HG03060 (cell line): ENCODE data around the gene KCNE3.

Experiments
- ATAC-seq: cut with Tn5 transposase; IDR thresholded peaks from one replicate; pipeline ENCODE4 v1.9.1; 2021; ENCODE audit warnings: low read depth, moderate number of reproducible peaks; ENCODE audit not compliant: unreplicated experiment

The KCNE3 gene, protein sequence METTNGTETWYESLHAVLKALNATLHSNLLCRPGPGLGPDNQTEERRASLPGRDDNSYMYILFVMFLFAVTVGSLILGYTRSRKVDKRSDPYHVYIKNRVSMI

DNA sequence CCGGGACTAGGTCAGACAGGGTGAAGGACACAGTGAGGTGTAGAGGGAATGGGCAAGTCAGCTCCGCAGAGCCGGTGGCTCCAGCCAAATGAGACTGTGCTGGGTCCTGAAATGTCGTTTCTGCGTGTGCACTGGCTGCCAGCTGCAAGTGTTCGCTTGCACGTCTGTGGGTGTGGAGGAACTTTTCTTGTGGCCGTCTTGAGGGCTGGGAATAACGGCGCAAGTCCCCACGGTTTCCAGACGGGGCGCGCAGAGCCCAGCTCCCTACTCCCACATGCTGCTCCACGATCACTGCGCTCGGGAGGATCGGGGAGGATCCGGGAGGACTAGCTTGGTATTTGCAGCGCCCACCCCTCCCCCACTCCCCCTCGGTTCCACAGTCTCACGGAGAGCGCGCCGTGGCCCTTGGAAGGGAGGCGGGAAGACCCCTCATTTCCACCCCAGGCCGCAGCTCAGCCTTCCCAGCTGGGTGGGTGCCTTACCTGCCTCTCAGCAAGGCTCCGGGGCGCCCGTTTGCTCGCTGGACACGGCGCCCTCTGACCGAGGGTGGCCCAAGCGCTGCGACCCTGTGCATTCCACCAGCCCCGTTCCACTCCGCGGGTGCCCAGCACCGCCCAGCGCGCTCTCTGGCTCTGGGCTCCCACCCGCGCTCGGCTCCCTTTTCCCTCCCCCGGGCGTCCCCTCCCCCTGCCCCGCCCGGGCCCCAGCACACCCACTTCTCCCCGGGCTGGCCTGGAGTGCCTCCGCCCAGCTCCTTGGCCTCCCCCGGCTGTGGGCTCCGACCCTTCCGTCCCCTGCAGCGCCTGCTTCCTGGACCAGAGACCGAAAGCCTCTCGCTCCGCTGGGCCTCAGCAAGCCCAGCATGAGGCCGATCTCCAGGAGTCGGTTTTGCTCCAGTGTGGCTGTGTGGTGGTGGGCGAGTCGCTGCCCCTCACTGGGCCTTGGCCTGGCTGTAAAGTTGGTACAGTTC lies at the start of gene KCNE3:
TSS of gene KCNE3 (minus strand) at position 634 of the 970 bp plus-strand sequence. CDS start 9,986 bp downstream, outside the sequence.
- ATAC-seq = no peak

DNA sequence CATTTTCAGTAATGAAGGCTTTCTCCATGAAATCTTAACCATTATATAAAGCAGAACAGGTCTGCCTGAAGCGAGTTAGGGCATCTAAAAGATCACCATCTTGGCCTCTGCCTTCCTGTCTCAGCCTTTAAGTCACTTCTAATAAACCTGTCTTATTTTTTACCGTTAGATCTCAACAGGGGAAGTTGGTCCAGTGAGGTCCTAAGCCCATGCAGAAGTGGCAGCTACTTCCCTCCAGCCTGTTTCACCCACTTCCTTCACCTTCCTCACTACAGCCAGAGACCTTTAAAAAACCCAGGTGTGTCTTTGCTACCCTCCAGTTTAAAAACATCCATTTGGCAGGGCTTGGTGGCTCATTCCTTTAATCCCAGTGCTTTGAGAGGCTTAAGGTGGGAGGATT lies 40.2 kb upstream of the KCNE3 start:
- ATAC-seq = no peak

DNA sequence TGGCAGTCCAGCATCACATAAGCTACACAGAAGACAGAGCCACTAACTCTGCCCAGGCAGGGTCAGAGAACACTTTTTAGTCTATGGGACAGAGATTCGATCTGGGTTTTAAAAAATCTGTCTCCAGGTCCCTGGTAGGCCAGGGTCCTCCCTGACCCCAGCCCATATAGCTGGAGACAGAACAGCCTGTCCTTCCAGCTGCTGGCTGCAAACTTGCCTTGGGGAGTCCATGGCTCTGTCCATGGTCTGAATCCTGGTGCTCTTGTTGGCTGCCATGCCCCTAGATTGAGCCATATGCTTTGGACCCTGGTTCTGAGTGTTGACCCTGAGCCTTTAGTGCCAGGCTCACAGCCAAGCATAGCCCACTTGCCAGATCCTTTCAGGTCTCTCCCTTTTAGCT lies 39.5 kb upstream of the KCNE3 start:
- ATAC-seq = no peak

DNA sequence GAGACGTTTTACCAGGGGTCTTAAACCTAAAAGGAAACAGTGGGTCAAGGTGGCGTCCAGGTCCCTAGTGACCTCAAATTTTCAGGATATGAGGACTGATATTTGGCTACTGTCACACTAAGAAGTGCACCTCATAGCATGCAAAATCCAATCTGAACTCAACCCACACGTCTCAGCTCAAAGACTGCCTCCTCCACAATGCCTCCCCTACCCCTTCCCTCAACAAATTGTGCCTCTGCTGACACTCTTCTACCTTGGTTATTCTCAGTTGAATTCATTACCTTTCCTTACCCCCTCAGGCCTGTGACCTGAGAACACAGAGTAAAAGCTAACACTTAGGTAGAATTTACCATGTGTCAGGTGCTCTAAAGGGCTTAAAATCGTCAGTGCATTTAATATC lies 38.6 kb upstream of the KCNE3 start:
- no peak for ATAC-seq

DNA sequence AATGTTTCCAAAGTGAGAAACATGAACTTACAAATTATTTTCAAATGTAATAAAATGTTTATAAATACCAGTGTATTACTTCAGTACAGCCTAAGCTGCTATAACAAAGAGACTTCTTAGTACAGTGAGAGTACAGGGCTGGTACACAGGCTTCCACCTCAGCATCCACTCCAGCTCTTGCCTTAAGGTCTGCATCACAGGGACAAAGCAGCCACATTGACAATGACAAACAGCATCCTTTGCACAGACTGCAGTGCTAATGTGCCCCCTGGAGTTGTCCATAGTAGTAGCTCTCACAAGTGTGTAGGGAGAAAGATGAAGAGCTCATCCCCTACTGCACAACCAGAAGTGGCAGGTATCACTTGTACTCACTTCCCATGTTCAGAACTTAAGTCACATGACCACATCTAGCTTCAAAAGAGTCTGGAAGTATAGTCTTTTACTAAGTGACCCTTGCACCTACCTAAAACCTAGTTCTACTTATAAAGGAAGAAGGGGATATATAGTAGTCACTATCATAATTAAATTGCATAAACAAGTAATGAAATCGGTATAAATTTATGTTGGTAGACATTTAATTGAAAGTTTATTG lies 36.8 kb upstream of the KCNE3 start:
- no peak for ATAC-seq

DNA sequence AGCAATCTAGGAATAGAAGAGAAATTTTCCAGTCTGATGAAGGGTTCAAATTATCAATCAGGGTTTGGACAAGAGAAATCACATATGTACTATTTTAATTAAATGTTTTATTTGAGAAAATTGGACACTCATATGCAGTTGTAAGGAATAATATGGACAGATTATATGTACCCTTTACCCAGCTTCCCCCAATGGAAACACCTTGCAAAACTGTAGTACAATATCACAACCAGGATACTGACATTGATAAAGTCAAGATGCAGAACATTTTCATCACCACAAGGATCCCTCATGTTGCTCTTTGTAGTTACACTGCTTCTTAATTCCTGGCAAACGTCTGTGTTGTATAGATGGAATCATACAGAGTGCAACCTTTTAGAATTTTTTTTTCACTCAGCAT lies 27.6 kb upstream of the KCNE3 start:
- no peak for ATAC-seq

DNA sequence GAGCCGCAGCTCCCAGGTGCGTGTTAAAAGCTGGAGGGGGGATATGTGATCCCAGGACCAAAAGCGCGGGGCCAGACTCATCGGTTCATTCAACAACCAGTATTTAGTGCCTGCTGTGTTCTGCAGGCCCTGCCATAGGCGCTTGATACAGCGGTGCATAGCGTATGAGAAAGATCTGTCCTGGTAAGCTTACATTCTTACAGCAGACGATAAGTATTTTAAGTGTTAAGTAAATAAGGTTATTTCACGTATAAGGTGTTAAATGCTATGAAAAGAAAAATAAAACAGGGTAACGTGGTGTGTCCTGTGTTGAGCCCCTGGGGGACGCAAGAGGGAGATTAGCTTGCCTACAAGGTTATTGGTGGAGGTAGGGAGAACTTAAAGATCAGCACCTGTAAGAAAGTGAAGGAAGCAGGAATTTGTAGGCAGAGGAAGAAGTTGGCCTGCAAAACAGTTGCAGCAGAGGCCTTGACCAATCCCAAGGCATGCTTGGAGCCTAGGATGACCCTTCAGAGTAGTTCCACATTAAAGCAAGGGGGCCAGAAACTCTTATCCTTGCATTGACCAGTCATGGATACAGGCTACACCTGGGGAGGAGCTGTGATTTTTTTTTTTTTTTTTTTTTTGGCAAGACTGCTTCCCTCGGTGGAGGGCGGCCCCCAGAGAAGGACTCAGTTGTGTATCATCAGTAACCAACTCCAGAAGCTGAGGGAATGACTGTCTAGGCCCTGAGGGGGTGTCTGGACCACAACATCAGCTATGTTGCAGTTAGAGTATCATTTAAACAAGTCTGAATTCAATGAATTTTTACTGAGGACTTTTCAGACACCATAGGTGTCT lies 26.7 kb upstream of the KCNE3 start:
- no peak for ATAC-seq

DNA sequence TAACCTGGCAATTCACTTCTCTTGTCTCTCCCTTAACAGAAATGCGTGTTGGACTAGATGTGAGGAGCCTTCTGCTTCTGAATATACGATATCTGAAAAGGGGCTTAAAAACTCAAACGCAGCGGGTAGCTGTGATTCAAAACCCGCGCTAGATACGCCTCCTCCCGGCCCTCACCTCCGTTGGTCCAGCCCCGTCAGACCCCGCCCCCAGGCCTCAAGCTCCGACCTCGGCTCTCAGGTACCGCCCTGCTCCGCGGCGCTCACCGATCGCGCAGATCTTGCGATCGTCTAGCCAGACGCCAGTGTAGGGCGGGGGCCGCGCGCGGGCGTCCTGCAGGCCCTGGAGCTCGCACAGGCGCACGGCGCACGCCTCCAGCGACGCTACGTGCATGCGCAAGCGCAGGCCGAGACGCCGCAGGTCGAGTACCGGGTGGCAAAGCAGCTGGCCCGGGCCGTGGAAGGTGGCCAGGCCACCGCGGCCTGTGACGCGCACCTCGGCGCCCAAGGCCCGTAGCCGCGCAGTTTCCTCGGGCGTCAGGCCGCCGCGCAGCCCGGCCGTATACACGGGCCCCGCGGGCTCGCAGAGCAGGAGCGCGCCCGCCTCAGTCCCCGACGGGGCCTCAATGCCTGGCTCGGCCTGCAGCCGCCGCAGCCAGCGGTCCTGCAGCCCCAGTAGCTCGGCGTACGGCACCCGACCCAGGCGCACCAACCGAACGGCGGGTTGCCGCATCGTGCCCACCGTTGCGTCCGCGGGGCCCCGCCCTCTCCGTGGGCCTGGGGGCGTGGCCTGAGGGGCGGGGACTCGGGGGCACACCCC lies 25.8 kb upstream of the KCNE3 start, which contains the start of gene LIPT2:
TSS of gene LIPT2 (minus strand) at position 751 of the 817 bp plus-strand sequence. CDS start at position 730, 21 bp downstream.
- ATAC-seq = peak; percentile 76

DNA sequence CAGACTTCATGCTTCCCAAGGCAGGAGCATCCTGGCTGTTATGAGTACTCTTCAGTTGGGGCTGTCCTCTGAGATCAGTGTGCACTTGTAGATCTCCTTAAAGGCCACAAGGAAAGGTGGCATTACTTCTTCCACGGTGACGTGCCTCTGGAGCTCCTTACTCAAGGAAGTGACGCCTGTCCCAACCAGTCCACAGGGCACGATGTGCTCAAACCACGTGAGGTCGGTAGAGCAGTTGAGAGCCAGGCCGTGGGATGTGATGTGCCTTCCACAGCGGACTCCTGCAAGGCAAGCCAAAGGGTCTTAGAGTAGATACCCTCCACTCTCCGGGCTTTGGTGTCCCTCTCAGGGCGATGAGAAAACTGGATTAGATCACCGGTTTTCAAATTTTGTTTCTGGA lies 24.7 kb upstream of the KCNE3 start:
- ATAC-seq = no peak

DNA sequence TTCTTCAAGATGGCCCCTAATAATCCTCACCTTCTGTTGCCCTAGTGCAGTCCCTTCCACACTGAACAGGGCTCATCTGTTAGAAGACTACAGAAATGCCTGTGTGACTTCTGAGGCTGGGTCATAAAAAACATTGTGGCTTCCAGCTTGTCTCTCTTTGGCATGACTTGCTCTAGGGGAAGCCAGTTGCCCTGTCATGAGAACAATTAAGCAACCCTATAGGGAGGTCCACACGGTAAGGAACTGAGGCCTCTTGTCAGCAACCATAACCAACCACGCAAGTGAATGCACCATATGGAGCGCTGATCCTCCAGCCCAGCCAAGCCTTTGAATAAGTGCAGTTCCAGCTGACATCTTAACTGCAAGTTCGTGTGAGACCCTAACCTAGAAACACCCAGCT lies 23.6 kb upstream of the KCNE3 start:
- no peak for ATAC-seq

DNA sequence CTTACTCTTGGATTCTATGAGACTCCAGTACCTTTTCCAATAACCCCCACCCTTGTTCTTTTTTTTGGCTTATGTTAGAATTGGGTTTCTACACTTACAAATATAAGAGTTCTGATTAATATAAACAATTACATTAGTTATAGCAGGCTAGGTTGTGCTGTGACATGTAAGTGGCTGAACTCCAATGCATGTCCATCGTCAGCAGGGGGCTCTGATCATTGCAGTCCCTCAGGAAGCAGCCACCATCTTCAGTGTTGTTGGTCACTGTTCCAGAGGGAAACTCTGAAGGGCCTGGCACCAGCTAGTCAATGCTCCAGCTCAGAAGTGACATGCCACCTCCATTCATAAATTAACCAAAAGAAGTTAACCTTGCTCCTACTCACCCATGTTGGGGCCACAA lies 20.5 kb upstream of the KCNE3 start:
- ATAC-seq = no peak

DNA sequence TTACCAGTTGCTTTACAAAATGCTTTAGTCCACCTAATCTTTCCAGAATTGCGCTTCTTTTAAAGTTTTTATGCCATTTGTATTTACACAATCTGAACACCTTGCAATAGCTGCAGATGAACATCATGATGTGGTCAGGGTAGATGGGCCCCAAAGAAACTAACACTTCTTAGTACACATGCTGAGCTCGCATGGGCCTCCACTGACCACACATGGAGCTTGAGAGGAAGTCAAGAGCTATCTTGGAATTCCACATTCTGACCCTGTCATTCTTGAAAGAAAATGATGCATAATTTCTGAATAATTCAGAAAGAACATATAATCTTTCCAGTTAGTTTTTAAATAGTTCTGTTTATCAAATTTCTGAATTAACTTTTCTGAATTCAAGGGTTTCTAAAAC lies 18.5 kb upstream of the KCNE3 start:
- ATAC-seq = no peak

DNA sequence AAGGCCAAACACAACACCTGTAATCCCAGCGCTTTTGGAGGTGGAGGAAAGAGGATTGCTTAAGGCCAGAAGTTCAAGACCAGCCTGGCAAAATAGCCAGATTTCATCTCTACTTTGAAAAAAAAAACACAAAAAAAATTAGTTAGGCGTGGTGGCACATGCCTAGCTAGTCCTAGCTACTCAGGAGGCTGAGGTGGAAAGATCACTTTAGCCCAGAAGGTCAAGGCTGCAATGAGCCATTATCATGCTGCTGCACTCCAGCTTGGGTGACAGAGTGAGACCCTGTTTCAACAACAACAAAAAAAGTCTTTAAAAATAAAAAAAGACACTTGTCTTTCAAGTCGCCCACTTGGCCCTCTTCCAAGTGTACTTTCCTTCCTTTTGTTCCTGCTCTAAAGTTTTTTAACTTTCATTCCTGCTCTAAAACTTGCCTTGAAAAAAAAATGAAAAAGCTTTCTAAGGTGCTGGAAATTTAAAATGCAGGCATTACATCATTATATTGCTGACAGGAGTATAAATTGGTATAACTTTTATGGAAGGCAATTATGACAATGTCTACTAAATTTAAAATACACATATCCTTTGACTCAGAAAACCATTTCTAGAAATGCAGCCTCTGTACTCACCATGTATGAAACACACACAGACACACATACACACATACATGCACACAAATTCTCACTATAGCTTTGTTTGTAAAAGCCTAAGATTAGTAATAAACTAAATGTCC lies 13.5 kb upstream of the KCNE3 start:
- ATAC-seq = no peak

DNA sequence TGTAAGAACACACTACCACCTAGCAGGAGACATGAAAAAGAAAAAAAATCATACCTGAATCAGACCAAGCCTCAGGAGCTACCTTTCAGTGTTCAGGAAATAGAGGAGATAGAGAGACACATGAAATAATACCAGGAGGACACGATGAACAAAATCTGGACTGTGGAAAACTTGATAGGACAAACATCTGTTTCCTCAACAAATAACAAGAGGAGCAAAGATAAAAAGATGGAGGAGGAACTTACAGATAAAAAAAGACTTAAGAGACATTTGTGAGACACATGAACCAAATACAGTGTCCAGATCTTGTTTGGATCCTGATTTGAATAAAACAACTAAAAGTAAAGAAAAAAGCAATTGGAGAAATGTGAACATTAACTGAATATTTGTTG lies 12.4 kb upstream of the KCNE3 start:
- ATAC-seq = no peak

DNA sequence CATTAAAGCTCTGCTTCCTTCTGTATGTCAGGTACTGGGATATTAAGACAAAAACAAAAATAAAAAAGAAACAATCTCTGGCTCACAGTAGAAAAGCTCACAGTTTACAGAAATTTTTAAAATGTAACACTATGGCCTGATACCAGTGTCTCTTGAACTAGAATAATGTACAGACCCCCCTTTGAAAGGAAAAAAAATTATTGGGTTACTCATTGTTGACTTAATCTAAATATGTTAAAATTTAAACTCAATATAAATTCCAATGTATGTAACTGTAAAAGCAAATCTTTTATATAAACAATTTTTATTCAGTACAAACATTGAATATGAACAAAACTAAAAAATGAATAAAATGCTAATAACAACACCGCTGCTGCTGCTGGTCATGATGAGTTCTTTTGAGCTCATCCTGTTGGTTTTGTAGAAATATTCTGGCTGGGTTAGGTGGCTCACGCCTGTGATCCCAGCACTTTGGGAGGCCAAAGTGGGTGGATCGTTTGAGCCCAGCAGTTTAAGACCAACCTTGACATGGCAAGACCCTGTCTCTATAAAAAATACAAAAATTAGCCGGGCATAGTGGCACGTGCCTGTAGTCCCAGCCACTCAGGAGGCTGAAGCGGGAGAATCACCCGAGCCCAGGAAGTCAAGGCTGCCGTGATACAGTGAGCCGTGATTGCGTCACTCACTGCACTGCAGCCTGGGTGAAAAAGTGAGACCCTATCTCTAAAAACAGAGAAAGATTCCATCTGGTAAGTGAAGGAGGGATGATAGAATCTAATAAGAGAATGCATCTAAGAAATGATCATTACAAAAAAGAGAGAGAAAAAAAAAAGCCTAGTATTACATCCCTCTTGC lies 11.8 kb upstream of the KCNE3 start:
- no peak for ATAC-seq

DNA sequence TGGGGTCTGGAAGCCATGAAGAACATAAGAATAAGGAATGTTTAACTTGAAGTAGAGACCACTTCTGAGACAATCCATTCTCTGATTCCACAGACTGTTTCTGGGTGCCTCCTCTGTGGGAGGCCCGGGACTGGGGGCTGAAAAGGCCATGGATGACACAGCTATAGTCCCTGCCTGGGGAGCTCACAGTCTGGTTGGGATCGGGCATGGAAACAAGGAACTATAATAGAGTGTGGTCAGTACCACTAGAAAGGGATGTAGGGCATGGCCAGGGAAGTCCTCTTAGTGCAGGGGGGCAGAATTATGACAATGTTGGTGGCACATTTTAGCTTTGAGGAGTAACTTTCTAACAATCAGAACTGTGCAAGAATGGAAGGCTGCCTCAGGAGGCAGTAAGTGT lies 9.2 kb upstream of the KCNE3 start:
- ATAC-seq = no peak

DNA sequence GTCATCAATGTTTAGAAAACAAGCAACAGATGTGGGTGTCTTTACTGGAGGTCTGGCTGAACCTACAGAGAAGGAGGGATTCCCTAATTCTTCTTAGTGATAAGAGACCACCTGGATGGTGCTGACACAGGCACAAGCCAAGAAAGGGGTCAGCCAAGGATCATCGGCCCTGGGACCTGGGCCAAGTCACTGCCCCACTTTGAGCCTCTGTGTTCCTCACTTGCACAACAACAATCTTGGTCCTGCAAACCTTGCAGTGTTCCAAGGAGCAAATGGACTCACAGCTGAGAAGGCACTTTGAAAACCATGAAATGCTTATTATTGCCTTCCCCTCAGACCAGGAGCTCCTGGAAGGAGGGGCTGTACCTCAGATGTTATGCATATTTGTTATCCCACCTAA lies 7.0 kb upstream of the KCNE3 start:
- ATAC-seq = no peak

DNA sequence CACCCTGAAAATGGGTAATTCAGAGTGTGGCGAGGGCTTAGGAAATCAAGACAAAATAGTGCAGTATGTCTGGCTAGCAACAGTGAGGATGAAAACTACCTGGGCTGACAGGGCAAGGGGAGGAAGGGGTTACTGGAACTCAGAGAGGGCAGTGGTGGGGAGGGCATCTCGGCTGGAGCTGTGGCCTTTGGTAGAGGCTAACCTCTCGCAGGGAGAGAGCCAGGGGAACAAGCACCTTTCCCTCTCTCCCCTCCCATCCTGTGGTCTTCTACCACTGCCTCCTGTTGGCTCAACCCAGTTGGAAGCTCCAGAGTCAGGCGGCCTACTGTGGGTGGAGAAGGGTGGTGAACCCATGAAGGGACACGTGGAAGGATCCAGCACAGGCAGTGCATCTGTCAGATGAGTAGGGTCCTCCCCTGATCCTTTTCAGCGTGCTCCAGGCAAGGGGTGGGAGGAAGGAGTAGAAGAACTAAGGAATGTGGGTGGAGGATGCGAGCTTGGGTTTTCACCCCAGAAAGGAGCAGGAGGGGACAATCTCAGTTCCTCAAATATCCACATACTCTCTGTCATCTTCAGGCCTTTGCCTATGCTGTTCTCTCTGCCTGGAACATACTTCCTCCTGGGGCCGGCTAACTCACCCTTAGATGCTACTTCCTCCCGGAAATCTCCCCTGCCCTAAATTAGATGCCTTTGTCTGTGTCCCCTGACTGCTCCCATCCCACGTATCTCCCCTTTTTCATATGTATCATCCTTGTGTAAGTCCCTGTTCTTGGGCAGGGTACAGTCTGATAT lies 6.2 kb upstream of the KCNE3 start:
- no peak for ATAC-seq
